ENCODE measurements around the gene URGCP. TPM values are rescaled to one million over a fixed set of nuclear protein-coding genes. Genes with fewer than 3 reads are reported as not detected.

Gene URGCP, protein sequence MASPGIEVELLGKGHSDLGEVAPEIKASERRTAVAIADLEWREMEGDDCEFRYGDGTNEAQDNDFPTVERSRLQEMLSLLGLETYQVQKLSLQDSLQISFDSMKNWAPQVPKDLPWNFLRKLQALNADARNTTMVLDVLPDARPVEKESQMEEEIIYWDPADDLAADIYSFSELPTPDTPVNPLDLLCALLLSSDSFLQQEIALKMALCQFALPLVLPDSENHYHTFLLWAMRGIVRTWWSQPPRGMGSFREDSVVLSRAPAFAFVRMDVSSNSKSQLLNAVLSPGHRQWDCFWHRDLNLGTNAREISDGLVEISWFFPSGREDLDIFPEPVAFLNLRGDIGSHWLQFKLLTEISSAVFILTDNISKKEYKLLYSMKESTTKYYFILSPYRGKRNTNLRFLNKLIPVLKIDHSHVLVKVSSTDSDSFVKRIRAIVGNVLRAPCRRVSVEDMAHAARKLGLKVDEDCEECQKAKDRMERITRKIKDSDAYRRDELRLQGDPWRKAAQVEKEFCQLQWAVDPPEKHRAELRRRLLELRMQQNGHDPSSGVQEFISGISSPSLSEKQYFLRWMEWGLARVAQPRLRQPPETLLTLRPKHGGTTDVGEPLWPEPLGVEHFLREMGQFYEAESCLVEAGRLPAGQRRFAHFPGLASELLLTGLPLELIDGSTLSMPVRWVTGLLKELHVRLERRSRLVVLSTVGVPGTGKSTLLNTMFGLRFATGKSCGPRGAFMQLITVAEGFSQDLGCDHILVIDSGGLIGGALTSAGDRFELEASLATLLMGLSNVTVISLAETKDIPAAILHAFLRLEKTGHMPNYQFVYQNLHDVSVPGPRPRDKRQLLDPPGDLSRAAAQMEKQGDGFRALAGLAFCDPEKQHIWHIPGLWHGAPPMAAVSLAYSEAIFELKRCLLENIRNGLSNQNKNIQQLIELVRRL
- 18.3 and 19.3 TPM in 2 replicates for total RNA-seq

DNA sequence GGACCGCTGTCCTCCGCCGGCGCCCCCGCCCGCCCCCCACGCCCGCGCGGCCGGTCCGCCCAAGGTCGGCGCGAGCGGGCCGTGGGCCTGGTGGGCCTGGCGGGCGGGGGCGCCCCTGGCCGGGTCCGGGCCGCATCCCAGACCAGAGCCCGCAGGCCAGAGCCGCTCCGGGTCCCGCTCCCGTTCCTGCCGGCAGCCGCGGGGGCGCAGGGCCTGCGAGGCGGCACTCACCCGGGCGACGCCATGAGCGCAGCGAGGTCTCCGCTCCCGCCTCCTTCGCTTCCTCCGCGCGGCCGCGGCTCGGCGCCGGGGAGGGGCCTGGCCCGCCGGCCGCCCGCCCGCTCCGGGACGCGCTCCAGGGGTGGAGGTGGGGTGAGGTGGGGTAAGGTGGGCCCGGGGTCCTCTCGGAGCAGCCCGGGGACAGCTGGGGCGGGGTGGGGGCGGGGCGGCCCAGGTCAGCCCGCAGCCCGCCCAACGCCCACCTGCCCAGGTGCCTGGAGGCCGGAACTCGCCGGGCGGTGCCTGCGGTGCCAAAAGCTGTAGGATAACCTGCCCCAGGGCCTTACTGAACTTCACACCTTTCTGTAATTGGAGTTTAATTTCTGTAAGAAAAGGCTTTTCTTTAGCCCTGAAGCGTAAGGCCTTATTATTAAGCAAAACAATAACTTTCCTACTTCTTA lies at the start of gene URGCP:
URGCP (minus strand) TSS at position 266 of the 680 bp plus-strand sequence; CDS start at position 245, 21 bp downstream.

DNA sequence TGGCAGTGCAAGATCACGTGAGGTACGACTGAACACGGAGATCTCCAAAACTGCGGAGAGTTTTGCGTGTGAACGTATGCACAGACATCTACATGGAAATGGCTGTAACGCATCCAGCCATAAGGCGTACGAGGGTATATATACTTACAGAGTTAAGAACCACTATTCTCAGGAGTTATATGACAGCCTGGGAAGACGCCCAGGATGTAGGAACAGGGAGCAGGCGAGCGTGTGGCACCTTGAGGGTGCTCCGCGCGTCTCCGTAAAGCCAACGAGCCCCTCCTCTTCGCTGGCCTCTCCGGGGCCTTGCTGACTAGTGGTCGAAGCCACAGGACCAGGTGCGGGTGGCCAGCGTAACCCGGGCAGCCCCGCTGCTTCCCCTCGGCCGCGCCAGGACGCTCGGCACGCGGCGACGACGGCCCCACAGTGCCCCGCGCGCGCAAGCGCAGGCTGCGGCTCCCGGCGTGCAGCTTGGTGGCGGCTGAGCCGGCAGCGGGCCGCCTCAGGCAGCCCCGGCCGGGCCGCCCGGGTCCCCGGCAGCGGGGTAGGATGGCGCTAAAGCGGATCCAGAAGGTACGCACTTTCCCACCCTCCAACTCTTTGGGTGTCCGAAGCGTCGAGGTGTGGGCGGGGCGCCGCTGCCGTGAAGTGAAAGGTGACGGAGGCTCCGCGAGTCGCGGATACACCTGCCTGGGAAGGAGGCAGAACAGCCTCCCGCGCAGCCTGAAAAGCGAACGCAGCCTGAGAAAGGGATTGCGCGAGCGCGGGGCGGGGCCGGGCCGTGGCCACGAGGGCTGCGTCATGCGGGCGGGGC lies 19.8 kb upstream of the URGCP start, which contains the start of gene UBE2D4:
UBE2D4 (plus strand) TSS at position 453 of the 814 bp plus-strand sequence; CDS start at position 550, 97 bp downstream.

DNA sequence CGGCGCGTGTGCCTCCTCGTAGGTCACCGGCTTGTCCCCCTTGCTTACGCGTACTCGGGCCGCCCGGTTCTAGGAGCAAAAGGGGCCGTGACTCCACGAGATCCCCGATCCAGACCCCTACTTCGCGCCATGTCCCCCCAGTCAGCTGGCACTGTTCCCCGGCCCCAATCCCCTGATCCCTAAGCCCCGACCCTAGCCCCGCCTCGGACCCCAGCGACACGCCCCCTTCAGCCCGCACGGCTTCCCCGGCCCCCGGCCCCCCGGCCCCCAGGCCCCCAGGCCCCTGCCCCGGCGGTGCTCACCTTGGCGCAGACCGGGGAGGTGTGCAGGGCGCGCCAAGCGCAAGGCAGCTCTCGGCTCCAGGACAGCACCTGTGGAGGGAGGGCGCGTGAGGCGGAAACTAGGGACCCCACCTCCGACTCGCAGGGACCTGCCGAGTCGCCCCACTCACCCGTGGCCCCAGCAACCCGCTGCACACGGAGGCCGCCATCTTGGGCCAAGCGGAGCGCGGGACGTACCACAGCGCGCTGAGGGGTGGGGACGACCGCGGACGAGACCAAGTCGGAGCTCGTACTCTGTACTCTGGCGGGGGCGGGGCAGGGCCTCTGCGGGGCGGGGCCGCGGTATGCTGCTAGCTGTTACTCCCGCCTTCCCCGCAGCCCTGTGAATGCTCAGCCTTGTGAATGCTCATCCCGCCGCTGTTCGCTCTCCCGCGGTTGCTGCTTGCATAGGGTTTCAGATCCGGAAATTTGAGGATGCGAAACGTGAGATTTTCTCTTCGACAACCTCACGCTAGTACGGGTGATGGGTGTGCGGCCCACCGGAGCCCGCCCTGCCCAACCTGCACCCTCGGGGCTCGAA lies 37.2 kb downstream of the URGCP start, which contains the start of gene MRPS24:
MRPS24 (minus strand) TSS at position 512 of the 861 bp plus-strand sequence; CDS start at position 490, 22 bp downstream.

Other genes with a start within 250 kb of the URGCP start
- 52.6 and 75.4 TPM in 2 replicates for gene COA1, start 177.1 kb downstream of the URGCP start, total RNA-seq
- 42.6 and 59.5 TPM in 2 replicates for gene BLVRA, start 147.9 kb downstream of the URGCP start, total RNA-seq
- gene MRPS24, start 37.1 kb downstream of the URGCP start, total RNA-seq = 165 TPM in 2 replicates
- 10.0 and 10.3 TPM in 2 replicates for gene UBE2D4, start 19.8 kb upstream of the URGCP start, total RNA-seq
- not detected in 2 replicates for gene SPDYE1, start 91.3 kb upstream of the URGCP start, total RNA-seq
- 83.4 and 180 TPM in 2 replicates for gene DBNL, start 138.1 kb upstream of the URGCP start, total RNA-seq
- gene PGAM2, start 159.0 kb upstream of the URGCP start, total RNA-seq = 1.3 TPM in 1 of 2 replicates, not detected in the other
- gene POLM, start 175.9 kb upstream of the URGCP start, total RNA-seq = 12.3 and 49.3 TPM in 2 replicates
- 49.3 and 84.2 TPM in 2 replicates for gene AEBP1, start 197.7 kb upstream of the URGCP start, total RNA-seq
- 44.3 and 95.9 TPM in 2 replicates for gene POLD2, start 217.0 kb upstream of the URGCP start, total RNA-seq
- gene MYL7, start 234.7 kb upstream of the URGCP start, total RNA-seq = not detected in 2 replicates

Data from epithelial cell of alveolus of lung (primary cell).